Activated T-cell treated with anti-CD3 and anti-CD28 coated beads for 1 hour (primary cell): ENCODE data around the gene ULK4.
"Not testable (repeated sequence)": the region's sequence is repeated elsewhere in the genome, so short reads cannot be mapped to it uniquely, and the experiment has no call there.

Experiments used
- DNase-seq: peaks from one replicate; pipeline ENCODE4 v3.0.0-alpha.2; 2020; ENCODE audit warnings: low read depth

The ULK4 gene

GRCh38 chr3:41502023-41502422, 459.9 kb downstream of the ULK4 start:
- DNase-seq: no peak

DNA sequence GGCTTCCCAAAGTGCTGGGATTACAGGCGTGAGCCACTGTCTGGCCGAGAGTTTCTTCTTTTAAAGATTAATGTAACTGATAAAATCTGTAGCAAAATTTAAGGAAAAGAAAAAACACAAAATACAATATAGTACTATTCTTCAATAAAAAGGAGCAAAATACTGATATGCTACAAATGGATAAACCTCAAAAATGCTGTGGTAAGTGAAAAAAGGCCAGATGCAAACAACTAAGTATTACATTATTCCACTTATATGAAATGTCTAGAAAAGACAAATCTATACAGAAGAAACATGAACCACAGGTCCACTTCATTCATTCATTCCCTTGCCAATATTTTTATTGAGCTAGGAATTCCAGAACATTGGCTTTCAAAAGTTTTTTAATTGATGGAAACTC, 463.1 kb downstream of the ULK4 start:
- no peak for DNase-seq

- DNase-seq: no peak
Observed at GRCh38 chr3:41490360-41490759, 471.5 kb downstream of the ULK4 start.

DNA sequence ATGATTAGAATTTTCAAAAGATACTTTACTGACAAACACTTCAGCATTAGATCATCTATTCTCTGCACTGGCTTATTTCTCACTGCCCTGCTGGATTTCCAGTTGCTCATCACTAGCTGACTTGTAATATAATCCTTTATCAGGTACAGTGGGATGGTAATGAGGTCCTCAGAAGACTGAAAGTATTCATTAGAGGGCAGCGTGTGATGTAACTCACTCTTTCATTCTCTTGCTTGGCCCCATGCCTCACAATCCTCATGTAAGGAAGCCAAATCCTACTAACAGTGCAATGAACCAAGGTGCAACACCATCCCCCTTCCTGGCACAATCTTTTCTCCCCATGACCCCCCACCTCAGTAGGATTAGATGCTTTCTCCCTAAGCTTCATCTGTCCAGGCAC, 472.7 kb downstream of the ULK4 start:
- no peak for DNase-seq

- DNase-seq: no peak
Observed at GRCh38 chr3:41488501-41488900, 473.4 kb downstream of the ULK4 start.

GRCh38 chr3:41485484-41485883, 476.4 kb downstream of the ULK4 start:
- DNase-seq: no peak

- DNase-seq: no peak
Observed at GRCh38 chr3:41482134-41482533, 479.8 kb downstream of the ULK4 start.

- no peak for DNase-seq
Observed at GRCh38 chr3:41478278-41478677, 483.6 kb downstream of the ULK4 start.

- no peak for DNase-seq
Observed at GRCh38 chr3:41477399-41478014, 484.4 kb downstream of the ULK4 start.

DNA sequence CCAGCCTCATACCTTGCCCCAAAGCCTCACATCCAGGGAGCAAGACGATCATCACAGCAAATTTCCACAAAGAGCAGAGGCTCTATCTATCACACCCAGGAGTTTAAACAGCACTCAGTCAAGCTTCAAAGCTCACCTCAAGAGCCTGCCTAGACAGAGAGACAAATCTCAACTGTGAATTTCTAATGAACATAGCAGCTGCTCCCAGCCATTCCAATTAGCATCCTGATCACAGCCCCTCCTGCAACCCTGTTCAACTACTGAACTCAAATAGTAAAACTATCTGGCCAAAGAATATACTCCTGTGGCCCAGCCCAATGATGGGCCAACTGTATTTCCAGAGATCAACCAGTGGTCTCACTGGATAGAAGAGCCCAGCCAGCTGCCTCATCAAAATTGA, 492.8 kb downstream of the ULK4 start:
- no peak for DNase-seq

- no peak for DNase-seq
Observed at GRCh38 chr3:41467481-41467880, 494.4 kb downstream of the ULK4 start.

- DNase-seq: no peak
Observed at GRCh38 chr3:41464858-41465257, 497.0 kb downstream of the ULK4 start.

- DNase-seq: no peak
Observed at GRCh38 chr3:41464401-41464800, 497.5 kb downstream of the ULK4 start.

- DNase-seq: no peak
Observed at GRCh38 chr3:41462103-41462691, 499.7 kb downstream of the ULK4 start.

DNA sequence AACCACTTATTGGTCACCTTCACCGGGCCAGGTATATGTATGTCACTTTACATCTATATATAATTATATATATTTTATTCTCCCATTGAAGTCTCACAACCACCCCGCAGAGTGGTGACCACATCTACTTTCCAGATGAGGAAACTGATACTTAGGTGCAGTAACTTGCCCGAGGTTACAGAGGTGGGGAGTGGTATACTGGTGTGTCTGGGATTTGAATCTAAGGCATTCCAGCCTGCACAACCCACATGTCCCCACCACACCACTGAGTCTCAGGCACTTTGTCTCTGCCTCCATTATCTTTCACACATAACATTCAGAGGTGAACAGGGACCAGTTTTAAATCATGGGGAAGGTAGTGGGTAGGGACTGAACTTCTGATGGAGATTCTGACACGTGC, 501.2 kb downstream of the ULK4 start:
- DNase-seq: no peak

DNA sequence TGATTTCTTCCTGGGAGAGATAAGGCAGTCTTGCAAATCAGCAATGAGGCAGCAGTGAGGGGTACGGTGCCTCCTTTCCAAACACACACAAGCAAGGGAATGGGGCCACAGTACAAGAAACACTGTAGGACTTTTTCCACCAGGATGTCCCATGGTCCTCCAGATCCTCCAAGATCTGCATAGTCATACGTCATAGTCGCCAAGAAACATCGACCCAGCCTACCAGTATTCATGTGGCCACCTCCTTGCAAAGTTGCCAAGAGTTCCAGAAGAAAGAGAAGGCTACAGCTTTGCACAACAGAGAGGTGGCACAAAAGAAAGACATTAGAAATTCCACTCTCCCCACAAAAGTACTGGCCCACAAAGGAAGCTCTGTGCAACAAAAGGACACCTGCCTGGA, 504.7 kb downstream of the ULK4 start:
- DNase-seq: no peak

- no peak for DNase-seq
Observed at GRCh38 chr3:41456162-41456561, 505.7 kb downstream of the ULK4 start.

DNA sequence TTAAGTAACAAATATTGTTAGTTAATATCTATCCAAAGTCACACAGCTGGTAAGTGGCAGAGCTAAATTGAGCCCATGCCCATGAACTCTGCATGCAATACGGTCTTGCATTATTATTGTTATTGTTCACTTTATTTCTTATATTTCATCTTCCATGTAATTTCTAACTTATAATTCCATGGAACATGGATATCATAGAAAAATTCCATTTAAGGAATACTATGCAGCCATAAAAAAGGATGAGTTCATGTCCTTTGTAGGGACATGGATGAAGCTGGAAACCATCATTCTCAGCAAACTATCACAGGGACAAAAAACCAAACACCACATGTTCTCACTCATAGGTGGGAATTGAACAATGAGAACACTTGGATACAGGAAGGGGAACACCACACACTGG, 508.3 kb downstream of the ULK4 start:
- DNase-seq: not testable (repeated sequence)

DNA sequence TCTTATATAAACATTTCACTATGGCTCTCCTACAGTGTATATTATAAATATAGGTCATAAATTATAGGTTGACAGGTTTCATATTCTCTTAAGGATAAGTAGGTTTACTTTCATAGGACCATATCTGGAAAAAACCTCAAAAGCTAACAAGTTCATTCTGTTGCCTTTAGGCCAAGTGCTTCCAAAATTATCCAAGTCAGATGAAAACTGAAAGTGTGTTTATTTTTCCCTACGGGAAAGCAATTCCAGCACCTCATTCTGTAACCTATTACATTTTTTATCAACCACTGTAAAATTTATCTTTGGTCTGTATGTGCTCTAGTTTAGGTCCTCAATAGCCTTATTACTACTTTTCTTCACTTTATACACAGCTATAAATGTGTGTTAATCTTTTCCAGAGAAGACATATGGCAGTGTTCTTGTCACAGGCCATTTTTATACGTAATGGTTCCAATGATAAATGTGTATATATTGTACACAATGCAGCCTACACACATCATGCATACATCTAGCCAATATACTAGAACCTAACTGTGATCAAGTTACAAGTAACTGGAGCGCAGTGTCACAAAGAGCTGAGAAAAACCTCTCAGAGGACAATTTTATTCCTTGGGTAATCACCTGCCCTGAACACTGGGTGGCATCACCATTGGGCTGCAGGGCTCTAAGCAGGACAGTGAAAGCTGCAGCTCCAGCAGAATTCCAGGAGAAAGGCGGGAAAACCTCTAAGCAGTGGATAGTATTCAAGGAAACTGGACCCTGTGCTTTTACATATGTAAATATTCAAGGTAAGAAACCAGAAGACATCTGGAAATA, 511.3 kb downstream of the ULK4 start:
- DNase-seq: no peak

- DNase-seq: no peak
Observed at GRCh38 chr3:41448396-41448795, 513.5 kb downstream of the ULK4 start.

DNA sequence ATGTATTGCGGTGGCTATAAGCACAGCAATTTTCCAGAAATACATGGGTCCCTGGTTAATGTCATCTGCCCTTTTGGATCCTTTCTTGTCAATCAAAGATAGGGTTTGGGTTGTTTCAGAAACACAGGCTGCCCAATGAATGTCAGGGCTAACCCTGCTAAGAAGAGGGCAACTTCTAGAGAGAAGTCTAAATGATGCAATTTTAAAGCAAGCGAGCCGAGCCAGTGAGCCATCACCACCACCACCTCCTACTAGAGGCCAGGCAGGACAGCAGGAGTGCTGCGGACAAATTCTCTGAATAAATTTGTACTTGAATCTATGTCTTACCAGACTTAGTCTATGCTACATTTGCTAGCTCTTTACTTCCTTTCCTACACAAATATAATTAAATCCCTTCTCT, 514.2 kb downstream of the ULK4 start:
- no peak for DNase-seq

DNA sequence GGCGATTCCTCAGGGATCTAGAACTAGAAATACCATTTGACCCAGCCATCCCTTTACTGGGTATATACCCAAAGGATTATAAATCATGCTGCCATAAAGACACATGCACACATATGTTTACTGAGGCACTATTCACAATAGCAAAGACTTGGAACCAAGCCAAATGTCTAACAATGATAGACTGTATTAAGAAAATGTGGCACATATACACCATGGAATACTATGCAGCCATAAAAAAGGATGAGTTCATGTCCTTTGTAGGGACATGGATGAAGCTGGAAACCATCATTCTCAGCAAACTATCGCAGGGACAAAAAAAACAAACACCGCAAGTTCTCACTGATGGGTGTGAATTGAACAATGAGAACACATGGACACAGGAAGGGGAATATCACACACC, 515.6 kb downstream of the ULK4 start:
- DNase-seq: not testable (repeated sequence)

DNA sequence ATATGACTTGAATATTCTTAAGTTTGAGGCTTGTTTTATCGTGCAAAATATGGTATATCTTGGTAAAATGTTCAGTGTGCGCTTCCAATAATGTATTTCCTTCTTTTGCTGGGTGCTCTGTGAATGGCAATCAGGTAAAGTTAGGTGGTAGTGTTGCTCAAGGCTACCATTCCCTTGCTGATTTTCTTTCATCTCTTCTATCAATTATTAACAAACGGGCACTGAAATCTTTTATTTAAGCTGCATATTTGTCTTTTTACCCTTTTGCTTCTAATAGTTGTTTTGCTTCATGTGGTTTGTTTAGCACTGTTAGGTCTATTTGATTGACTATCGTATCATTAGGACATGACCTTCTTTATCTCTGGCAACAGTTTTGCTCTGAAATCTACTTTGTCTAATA, 520.3 kb downstream of the ULK4 start:
- DNase-seq: no peak

- no peak for DNase-seq
Observed at GRCh38 chr3:41441139-41441538, 520.8 kb downstream of the ULK4 start.
